BJ (cell line): ENCODE data around the gene NKAIN2. TPM values are rescaled to one million over a fixed set of nuclear protein-coding genes. Genes with fewer than 3 reads are reported as not detected.
A peak's percentile ranks its signal among the peaks of the same experiment; 100 is the strongest.

ENCODE experiments used
- CTCF ChIA-PET: fragments of 350-600 bp; formaldehyde crosslinking; extraction: SDS; loops from one replicate; lab custom pipeline; 2021; ENCODE audit warnings: antibody characterized with exemption, inconsistent platforms; lab: Yijun Ruan, JAX
- POLR2A ChIA-PET: fragments of 300-600 bp; sonication (Branson Sonifier 250); formaldehyde crosslinking; extraction: SDS; loops from one replicate; lab custom pipeline; 2021; ENCODE audit warnings: antibody characterized with exemption; lab: Charles Lee
- DNase-seq: peaks from one replicate; pipeline ENCODE4 v3.0.0-alpha.2; 2011; ENCODE audit warnings: low read depth
- H3K27me3 ChIP-seq: 2 replicates; pipeline ENCODE4 v1.6.0; 2011; ENCODE audit warnings: low read length; ENCODE audit not compliant: control insufficient read depth, insufficient read depth
- H3K36me3 ChIP-seq: 2 replicates; pipeline ENCODE4 v1.5.1; 2011; ENCODE audit warnings: low read length; ENCODE audit not compliant: control insufficient read depth, insufficient read depth
- H3K4me3 ChIP-seq: 2 replicates; pipeline ENCODE4 v1.5.1; 2011; ENCODE audit warnings: low read depth, mild to moderate bottlenecking, control low read depth, low read length
- polyA plus RNA-seq: library from polyadenylated mRNA; depleted of rRNA; stranded (reverse); fragments of >200 nt; gene quantifications from 2 replicates; pipeline ENCODE4 v1.2.3, GENCODE V29; 2011
- TF ChIP-seq, protein P1 (sequence below): IDR thresholded peaks from 2 replicates; pipeline ENCODE4 v1.5.1; 2011; ENCODE audit warnings: low read depth, mild to moderate bottlenecking, control low read depth, inconsistent platforms, low read length, moderate library complexity; ENCODE audit not compliant: insufficient read depth

The NKAIN2 gene
- polyA plus RNA-seq, 1 experiment = not detected

- Histone ChIP-seq H3K4me3 (no peak overlapping the region), H3K27me3 (peaks cover 5% of the 10 kb centered on the region), H3K36me3 (no peaks in the 10 kb centered on the region)
- CTCF ChIA-PET = interaction anchor here (0.9 to 1.9 kb wide), 3 partner anchors 20 to 1056 kb away, joined by 3 to 7 read pairs (median 3); no protein-coding TSS in a partner anchor
- POLR2A ChIA-PET = no interaction called here
- TF ChIP-seq, protein P1, sequence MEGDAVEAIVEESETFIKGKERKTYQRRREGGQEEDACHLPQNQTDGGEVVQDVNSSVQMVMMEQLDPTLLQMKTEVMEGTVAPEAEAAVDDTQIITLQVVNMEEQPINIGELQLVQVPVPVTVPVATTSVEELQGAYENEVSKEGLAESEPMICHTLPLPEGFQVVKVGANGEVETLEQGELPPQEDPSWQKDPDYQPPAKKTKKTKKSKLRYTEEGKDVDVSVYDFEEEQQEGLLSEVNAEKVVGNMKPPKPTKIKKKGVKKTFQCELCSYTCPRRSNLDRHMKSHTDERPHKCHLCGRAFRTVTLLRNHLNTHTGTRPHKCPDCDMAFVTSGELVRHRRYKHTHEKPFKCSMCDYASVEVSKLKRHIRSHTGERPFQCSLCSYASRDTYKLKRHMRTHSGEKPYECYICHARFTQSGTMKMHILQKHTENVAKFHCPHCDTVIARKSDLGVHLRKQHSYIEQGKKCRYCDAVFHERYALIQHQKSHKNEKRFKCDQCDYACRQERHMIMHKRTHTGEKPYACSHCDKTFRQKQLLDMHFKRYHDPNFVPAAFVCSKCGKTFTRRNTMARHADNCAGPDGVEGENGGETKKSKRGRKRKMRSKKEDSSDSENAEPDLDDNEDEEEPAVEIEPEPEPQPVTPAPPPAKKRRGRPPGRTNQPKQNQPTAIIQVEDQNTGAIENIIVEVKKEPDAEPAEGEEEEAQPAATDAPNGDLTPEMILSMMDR = no peak
- no peak for DNase-seq
These were observed 2.6 kb upstream of the NKAIN2 start for GRCh38 chr6:123801067-123801466.

GRCh38 chr6:123802351-123802696 lies 1.3 kb upstream of the NKAIN2 start:
- Histone ChIP-seq H3K36me3 (no peaks in the 10 kb centered on the region), H3K27me3 (peaks cover 5% of the 10 kb centered on the region), H3K4me3 (no peak overlapping the region)
- POLR2A ChIA-PET = no interaction called here
- CTCF ChIA-PET = interaction anchor here (0.6 to 2.0 kb wide), 17 partner anchors 8 to 1741 kb away, joined by 3 to 16 read pairs (median 4); no protein-coding TSS in a partner anchor
- no peak for DNase-seq
- TF ChIP-seq, protein P1 = no peak

- DNase-seq = peak; percentile 6
- H3K36me3 ChIP-seq = no peaks in the 10 kb centered on the region
- POLR2A ChIA-PET = no interaction called here
- H3K4me3 ChIP-seq = peak overlapping the region; percentile 19
- H3K27me3 ChIP-seq = peaks cover 5% of the 10 kb centered on the region
- TF ChIP-seq, protein P1 = peak; percentile 98
- CTCF ChIA-PET = interaction anchor here (0.6 to 2.0 kb wide), 16 partner anchors 8 to 1741 kb away, joined by 3 to 16 read pairs (median 4); no protein-coding TSS in a partner anchor
These were observed 765 bp upstream of the NKAIN2 start for GRCh38 chr6:123802697-123803503.

DNA sequence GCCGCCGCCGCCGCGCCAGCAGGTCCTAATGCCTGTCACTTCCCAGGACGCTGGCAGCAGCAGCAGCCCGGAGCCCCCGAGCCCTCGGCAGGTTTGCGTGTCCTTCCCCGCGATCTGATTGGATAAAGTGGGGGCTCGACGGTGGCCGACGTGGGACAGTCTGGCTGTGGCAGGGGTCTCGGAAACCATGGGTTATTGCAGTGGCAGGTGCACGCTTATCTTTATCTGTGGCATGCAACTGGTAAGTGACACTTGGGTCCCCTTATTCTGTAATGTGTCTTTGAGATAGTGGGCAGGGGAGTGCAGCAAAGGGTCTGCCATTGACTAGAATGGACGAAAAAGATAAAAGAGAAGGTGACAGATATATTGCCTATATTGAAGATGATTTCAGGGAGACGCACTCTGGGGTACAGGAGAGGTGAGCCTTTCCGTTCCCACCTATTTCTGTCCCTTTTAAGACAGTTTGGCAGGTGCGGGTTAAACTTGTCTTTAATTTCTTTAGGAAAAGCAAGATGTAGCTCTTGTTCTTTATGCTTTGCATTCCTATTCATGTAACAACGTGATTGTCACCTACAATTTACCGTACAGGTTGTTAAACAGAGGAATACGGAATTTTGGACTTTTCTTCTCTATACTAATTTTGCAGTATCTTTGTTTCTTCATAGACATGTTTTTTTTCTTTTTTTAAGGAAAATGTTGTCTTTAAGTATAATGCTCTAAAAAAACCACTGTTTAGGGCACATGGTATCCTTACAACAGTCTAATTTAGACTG lies 535 bp downstream of the NKAIN2 start:
- Histone ChIP-seq H3K36me3 (no peaks in the 10 kb centered on the region), H3K4me3 (no peak overlapping the region; the same call in 1 of the 2 replicates), H3K27me3 (peaks cover 5% of the 10 kb centered on the region)
- POLR2A ChIA-PET = no interaction called here
- CTCF ChIA-PET = no interaction called here
- no peak for DNase-seq
- TF ChIP-seq, protein P1 = no peak
